Measurements from ENCODE around the gene ITGAD.

GRCh38 chr16:31376705-31377104 lies 16.4 kb upstream of the ITGAD start:
- TF ChIP-seq TOX (CRISPR knock-in tag; IDR thresholded peaks at IDR 0.05; ENCODE audit: borderline replicate concordance), result no peak
- no peak for TF ChIP-seq ZNF70 (CRISPR knock-in tag; IDR thresholded peaks at IDR 0.05)
- TF ChIP-seq RARB (CRISPR knock-in tag; IDR thresholded peaks at IDR 0.05), result no peak
- no peak for TF ChIP-seq ARNTL (CRISPR knock-in tag; IDR thresholded peaks at IDR 0.05; ENCODE audit: borderline replicate concordance, low read depth)
- TF ChIP-seq ZNF565 (CRISPR knock-in tag; conservative IDR thresholded peaks at IDR 0.05; ENCODE audit: low read depth), result no peak
- no peak for TF ChIP-seq ISL1 (CRISPR knock-in tag; IDR thresholded peaks at IDR 0.05)
- TF ChIP-seq GLIS3 (CRISPR knock-in tag; IDR thresholded peaks at IDR 0.05), result no peak
- no peak for TF ChIP-seq ZNF8 (CRISPR knock-in tag; IDR thresholded peaks at IDR 0.05)
- TF ChIP-seq PATZ1 (CRISPR knock-in tag; IDR thresholded peaks at IDR 0.05; ENCODE audit: borderline replicate concordance), result no peak
- TF ChIP-seq CSRNP3 (CRISPR knock-in tag; IDR thresholded peaks at IDR 0.05), result no peak
- TF ChIP-seq ZFP30 (CRISPR knock-in tag; IDR thresholded peaks at IDR 0.05), result no peak
- no peak for TF ChIP-seq TCF4 (CRISPR knock-in tag; IDR thresholded peaks at IDR 0.05; ENCODE audit: borderline replicate concordance)
- TF ChIP-seq, protein P1, sequence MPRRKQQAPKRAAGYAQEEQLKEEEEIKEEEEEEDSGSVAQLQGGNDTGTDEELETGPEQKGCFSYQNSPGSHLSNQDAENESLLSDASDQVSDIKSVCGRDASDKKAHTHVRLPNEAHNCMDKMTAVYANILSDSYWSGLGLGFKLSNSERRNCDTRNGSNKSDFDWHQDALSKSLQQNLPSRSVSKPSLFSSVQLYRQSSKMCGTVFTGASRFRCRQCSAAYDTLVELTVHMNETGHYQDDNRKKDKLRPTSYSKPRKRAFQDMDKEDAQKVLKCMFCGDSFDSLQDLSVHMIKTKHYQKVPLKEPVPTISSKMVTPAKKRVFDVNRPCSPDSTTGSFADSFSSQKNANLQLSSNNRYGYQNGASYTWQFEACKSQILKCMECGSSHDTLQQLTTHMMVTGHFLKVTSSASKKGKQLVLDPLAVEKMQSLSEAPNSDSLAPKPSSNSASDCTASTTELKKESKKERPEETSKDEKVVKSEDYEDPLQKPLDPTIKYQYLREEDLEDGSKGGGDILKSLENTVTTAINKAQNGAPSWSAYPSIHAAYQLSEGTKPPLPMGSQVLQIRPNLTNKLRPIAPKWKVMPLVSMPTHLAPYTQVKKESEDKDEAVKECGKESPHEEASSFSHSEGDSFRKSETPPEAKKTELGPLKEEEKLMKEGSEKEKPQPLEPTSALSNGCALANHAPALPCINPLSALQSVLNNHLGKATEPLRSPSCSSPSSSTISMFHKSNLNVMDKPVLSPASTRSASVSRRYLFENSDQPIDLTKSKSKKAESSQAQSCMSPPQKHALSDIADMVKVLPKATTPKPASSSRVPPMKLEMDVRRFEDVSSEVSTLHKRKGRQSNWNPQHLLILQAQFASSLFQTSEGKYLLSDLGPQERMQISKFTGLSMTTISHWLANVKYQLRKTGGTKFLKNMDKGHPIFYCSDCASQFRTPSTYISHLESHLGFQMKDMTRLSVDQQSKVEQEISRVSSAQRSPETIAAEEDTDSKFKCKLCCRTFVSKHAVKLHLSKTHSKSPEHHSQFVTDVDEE (CRISPR knock-in tag; IDR thresholded peaks at IDR 0.05), result no peak
